Osteoblast (primary cell): Measurements from ENCODE around the gene SUN3. TPM values are rescaled to one million over a fixed set of nuclear protein-coding genes. Genes with fewer than 3 reads are reported as not detected.

Experiments
- DNase-seq: peaks from one replicate; pipeline ENCODE4 v3.0.0; 2011; ENCODE audit warnings: low spot score, mixed read lengths; ENCODE audit not compliant: insufficient read length; ENCODE audit errors: missing footprints
- H2AFZ ChIP-seq: 2 replicates; pipeline ENCODE4 v1.6.0; 2011; ENCODE audit warnings: mild to moderate bottlenecking, low read length
- H3K27ac ChIP-seq: 2 replicates; pipeline ENCODE4 v1.5.1; 2011; ENCODE audit warnings: mild to moderate bottlenecking, low read depth, low read length, moderate library complexity
- H3K27me3 ChIP-seq: 2 replicates; pipeline ENCODE4 v1.6.0; 2012; ENCODE audit warnings: mild to moderate bottlenecking, control low read depth, inconsistent platforms, low read length, moderate library complexity; ENCODE audit not compliant: insufficient read depth
- H3K36me3 ChIP-seq: 2 replicates; pipeline ENCODE4 v1.5.1; 2011; ENCODE audit warnings: mild to moderate bottlenecking, low read length, control low read depth, moderate library complexity; ENCODE audit not compliant: insufficient read depth
- H3K4me1 ChIP-seq: 2 replicates; pipeline ENCODE4 v1.5.1; 2011; ENCODE audit warnings: mild to moderate bottlenecking, low read length, control low read depth, moderate library complexity; ENCODE audit not compliant: insufficient read depth
- H3K4me2 ChIP-seq: 2 replicates; pipeline ENCODE4 v1.6.0; 2011; ENCODE audit warnings: mild to moderate bottlenecking, low read length; ENCODE audit not compliant: insufficient read depth
- H3K4me3 ChIP-seq: fragments of 200-600 bp; sonication (generic); 3 replicates; pipeline ENCODE4 v1.5.1; 2012; ENCODE audit warnings: mild to moderate bottlenecking, low read length, inconsistent platforms; ENCODE audit not compliant: insufficient read depth
- H3K79me2 ChIP-seq: 2 replicates; pipeline ENCODE4 v1.6.0; 2012; ENCODE audit warnings: mild to moderate bottlenecking, low read length, control low read depth, inconsistent platforms; ENCODE audit not compliant: insufficient read depth
- H3K9me3 ChIP-seq: 2 replicates; pipeline ENCODE4 v1.5.1; 2011; ENCODE audit warnings: low read depth, low read length, control low read depth
- H4K20me1 ChIP-seq: 2 replicates; pipeline ENCODE4 v1.6.0; 2012; ENCODE audit warnings: mild to moderate bottlenecking, low read length, control low read depth; ENCODE audit not compliant: insufficient read depth
- total RNA-seq: library from RNA; depleted of rRNA; stranded (reverse); fragments of >200 nt; gene quantifications from 2 replicates; pipeline ENCODE4 v1.2.3, GENCODE V29; 2012
- TF ChIP-seq, protein P1 (sequence below): IDR thresholded peaks from 2 replicates; pipeline ENCODE4 v1.5.1; 2011; ENCODE audit warnings: mild to moderate bottlenecking, low read depth, low read length, moderate library complexity; ENCODE audit errors: extremely low read depth

SUN3 gene
- total RNA-seq, 1 donor, result not detected

DNA sequence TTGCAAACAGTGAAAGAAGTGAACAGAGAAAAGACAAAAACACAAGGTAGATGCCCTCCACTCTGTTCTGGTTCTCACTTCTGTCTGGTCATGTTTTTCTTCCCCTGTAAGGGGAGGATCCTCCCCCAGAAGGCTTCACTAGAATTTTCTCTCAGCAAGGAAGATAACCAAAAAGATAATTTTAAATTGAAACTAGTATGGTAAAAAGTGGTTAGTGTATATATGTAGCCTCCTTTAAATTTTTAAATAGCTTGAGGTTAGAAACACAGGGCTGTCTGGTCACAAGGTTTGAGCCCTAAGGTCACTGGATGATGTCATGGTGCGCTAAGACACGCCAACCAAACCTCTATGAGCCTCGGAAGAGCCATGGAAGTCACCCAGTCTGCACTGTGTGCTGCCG is 75.1 kb downstream of the SUN3 start:
- Histone ChIP-seq H3K4me2 (no peak overlapping the region), H3K27ac (peak overlapping the region; percentile 60), H2AFZ (no peak overlapping the region), H4K20me1 (peaks cover 5% of the 10 kb centered on the region), H3K4me3 (no peak overlapping the region), H3K9me3 (no peaks in the 10 kb centered on the region), H3K27me3 (no peaks in the 10 kb centered on the region), H3K79me2 (no peaks in the 10 kb centered on the region), H3K4me1 (peaks cover 8% of the 10 kb centered on the region), H3K36me3 (peaks cover 14% of the 10 kb centered on the region)
- TF ChIP-seq, protein P1, sequence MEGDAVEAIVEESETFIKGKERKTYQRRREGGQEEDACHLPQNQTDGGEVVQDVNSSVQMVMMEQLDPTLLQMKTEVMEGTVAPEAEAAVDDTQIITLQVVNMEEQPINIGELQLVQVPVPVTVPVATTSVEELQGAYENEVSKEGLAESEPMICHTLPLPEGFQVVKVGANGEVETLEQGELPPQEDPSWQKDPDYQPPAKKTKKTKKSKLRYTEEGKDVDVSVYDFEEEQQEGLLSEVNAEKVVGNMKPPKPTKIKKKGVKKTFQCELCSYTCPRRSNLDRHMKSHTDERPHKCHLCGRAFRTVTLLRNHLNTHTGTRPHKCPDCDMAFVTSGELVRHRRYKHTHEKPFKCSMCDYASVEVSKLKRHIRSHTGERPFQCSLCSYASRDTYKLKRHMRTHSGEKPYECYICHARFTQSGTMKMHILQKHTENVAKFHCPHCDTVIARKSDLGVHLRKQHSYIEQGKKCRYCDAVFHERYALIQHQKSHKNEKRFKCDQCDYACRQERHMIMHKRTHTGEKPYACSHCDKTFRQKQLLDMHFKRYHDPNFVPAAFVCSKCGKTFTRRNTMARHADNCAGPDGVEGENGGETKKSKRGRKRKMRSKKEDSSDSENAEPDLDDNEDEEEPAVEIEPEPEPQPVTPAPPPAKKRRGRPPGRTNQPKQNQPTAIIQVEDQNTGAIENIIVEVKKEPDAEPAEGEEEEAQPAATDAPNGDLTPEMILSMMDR, result no peak
- no peak for DNase-seq

GRCh38 chr7:47952224-47952623 is 76.7 kb downstream of the SUN3 start:
- TF ChIP-seq, protein P1, result no peak
- H4K20me1 ChIP-seq, result peaks cover 5% of the 10 kb centered on the region

GRCh38 chr7:47951374-47951773 is 77.5 kb downstream of the SUN3 start:
- H2AFZ ChIP-seq, result no peak overlapping the region
- no peak for DNase-seq
- no peak overlapping the region for H3K4me3 ChIP-seq
- H3K4me1 ChIP-seq, result peaks cover 11% of the 10 kb centered on the region
- TF ChIP-seq, protein P1, result no peak
- peaks cover 8% of the 10 kb centered on the region for H3K36me3 ChIP-seq
- no peaks in the 10 kb centered on the region for H3K9me3 ChIP-seq
- H3K79me2 ChIP-seq, result no peaks in the 10 kb centered on the region
- no peak overlapping the region for H3K27ac ChIP-seq
- H3K27me3 ChIP-seq, result no peaks in the 10 kb centered on the region
- H4K20me1 ChIP-seq, result peaks cover 4% of the 10 kb centered on the region
- no peak overlapping the region for H3K4me2 ChIP-seq

More at GRCh38 chr7:47952224-47952623, 76.7 kb downstream of the SUN3 start:
- H3K79me2 ChIP-seq, result no peaks in the 10 kb centered on the region
- peaks cover 14% of the 10 kb centered on the region for H3K36me3 ChIP-seq
- H3K27ac ChIP-seq, result no peak overlapping the region
- no peak overlapping the region for H3K4me2 ChIP-seq
- no peak overlapping the region for H2AFZ ChIP-seq
- no peak overlapping the region for H3K4me3 ChIP-seq
- no peaks in the 10 kb centered on the region for H3K27me3 ChIP-seq
- H3K4me1 ChIP-seq, result peaks cover 11% of the 10 kb centered on the region
- DNase-seq, result no peak
- no peaks in the 10 kb centered on the region for H3K9me3 ChIP-seq

GRCh38 chr7:47950714-47951113 is 78.2 kb downstream of the SUN3 start:
- TF ChIP-seq, protein P1, result no peak
- H2AFZ ChIP-seq, result no peak overlapping the region

More at GRCh38 chr7:47950714-47951113, 78.2 kb downstream of the SUN3 start:
- Histone ChIP-seq H3K36me3 (peaks cover under 1% of the 10 kb centered on the region), H3K9me3 (no peaks in the 10 kb centered on the region), H4K20me1 (no peaks in the 10 kb centered on the region), H3K79me2 (no peaks in the 10 kb centered on the region), H3K27me3 (no peaks in the 10 kb centered on the region), H3K4me2 (no peak overlapping the region), H3K4me3 (no peak overlapping the region), H3K27ac (no peak overlapping the region), H3K4me1 (peaks cover 11% of the 10 kb centered on the region)
- no peak for DNase-seq
